K562 (cell line): ENCODE measurements around the gene ZNF837. TPM values are rescaled to one million over a fixed set of nuclear protein-coding genes. Genes with fewer than 3 reads are reported as not detected.

Experiments
- CEBPB ChIP-seq: fragments of 450-650 bp; IDR thresholded peaks from 2 replicates; pipeline ENCODE4 v1.6.1; 2016; ENCODE audit warnings: missing genetic modification characterization, missing compliant biosample characterization
- FOS ChIP-seq: IDR thresholded peaks from 3 replicates; pipeline ENCODE4 v1.6.1; 2011; ENCODE audit not compliant: insufficient read length; ENCODE audit errors: extremely low read depth
- HMG20B ChIP-seq: fragments of 250-450 bp; sonication (Bioruptor Pico); IDR thresholded peaks from 2 replicates; pipeline ENCODE4 v1.5.0; 2021; ENCODE audit warnings: mild to moderate bottlenecking
- KAT2B ChIP-seq: IDR thresholded peaks from one replicate; pipeline ENCODE4 v1.6.1; 2012; ENCODE audit warnings: low read depth, mild to moderate bottlenecking, control low read depth, inconsistent platforms, low read length, moderate library complexity
- LCOR ChIP-seq: sonication (generic); formaldehyde crosslinking; IDR thresholded peaks from 2 replicates; pipeline ENCODE4 v1.8.0; 2022; ENCODE audit warnings: mild to moderate bottlenecking, missing genetic modification reagents
- MEF2A ChIP-seq: IDR thresholded peaks from 2 replicates; pipeline ENCODE4 v1.6.1; 2011; ENCODE audit warnings: low read depth, mild to moderate bottlenecking, low read length, moderate library complexity; ENCODE audit not compliant: control insufficient read depth
- PML ChIP-seq: IDR thresholded peaks from 2 replicates; pipeline ENCODE4 v1.6.1; 2012; ENCODE audit warnings: low read length, inconsistent platforms
- SUPT5H ChIP-seq: fragments of 450-650 bp; IDR thresholded peaks from 2 replicates; pipeline ENCODE4 v1.6.1; 2016
- ZKSCAN8 ChIP-seq: fragments of 200-800 bp; sonication (Bioruptor generic); IDR thresholded peaks from 2 replicates; pipeline ENCODE4 v1.6.1; 2016; ENCODE audit warnings: missing genetic modification characterization, missing compliant biosample characterization
- ZNF165 ChIP-seq: fragments of 250-450 bp; sonication (Bioruptor Pico); IDR thresholded peaks from 2 replicates; pipeline ENCODE4 v1.4.0; 2020; ENCODE audit warnings: borderline replicate concordance
- ZNF3 ChIP-seq: fragments of 250-450 bp; sonication (Bioruptor Pico); IDR thresholded peaks from 2 replicates; pipeline ENCODE4 v1.5.0; 2021; ENCODE audit warnings: mild to moderate bottlenecking, moderate library complexity
- ZNF324 ChIP-seq: fragments of 250-450 bp; sonication (Bioruptor Pico); IDR thresholded peaks from 2 replicates; pipeline ENCODE4 v1.4.0; 2020; ENCODE audit warnings: mild to moderate bottlenecking
- polyA plus RNA-seq, 8 experiments: library from polyadenylated mRNA; depleted of rRNA in 4 of 8; stranded (reverse) in 5 of 8; unstranded in 3 of 8; fragments of >200 nt; fragmentation: Nextera tagmentation in 2 of 8; fragmentation: Illumina TruSeq in 1 of 8; extraction: Ambion mirVana in 2 of 8; extraction: Trizol in 1 of 8; gene quantifications; 2 replicates each; pipeline versions ENCODE4 v1.2.1 to v1.2.3, GENCODE V29; 2011 to 2014; ENCODE audit warnings: inconsistent platforms in 1 of 8, missing spikeins in 1 of 8
- total RNA-seq, 7 experiments: library from RNA; depleted of rRNA in 6 of 7; stranded (reverse); fragments of >200 nt in 6 of 7; fragmentation: Illumina TruSeq in 2 of 7; extraction: Trizol in 2 of 7; gene quantifications; 2 replicates each; pipeline versions ENCODE4 v1.2.1 to v1.2.3, GENCODE V29; 2011 to 2021; ENCODE audit warnings: low replicate concordance in 1 of 7
- TF ChIP-seq, protein P1 (sequence below): fragments of 450-650 bp; IDR thresholded peaks from 2 replicates; pipeline ENCODE4 v1.6.1; 2017; ENCODE audit warnings: antibody characterized with exemption, mild to moderate bottlenecking
- TF ChIP-seq, protein P2 (sequence below): IDR thresholded peaks from 2 replicates; pipeline ENCODE4 v1.6.1; 2014; ENCODE audit warnings: antibody characterized with exemption
- TF ChIP-seq, protein P3 (sequence below): fragments of 250-450 bp; sonication (Bioruptor Pico); IDR thresholded peaks from 2 replicates; pipeline ENCODE4 v1.4.0; 2020; ENCODE audit warnings: mild to moderate bottlenecking
- TF ChIP-seq, protein P4 (sequence below), 2 experiments: fragments of 450-650 bp in 1 of 2; sonication (generic) in 1 of 2; formaldehyde crosslinking in 1 of 2; IDR thresholded peaks in 1 of 2; conservative IDR thresholded peaks in 1 of 2; 2 replicates each; pipeline versions ENCODE4 v1.6.1 to v1.8.1; 2016 to 2023; ENCODE audit warnings: mild to moderate bottlenecking in 2 of 2, moderate library complexity in 2 of 2, inconsistent platforms in 1 of 2, missing genetic modification reagents in 1 of 2
- TF ChIP-seq, protein P5 (sequence below): fragments of 450-650 bp; formaldehyde crosslinking; conservative IDR thresholded peaks from 2 replicates; pipeline ENCODE4 v1.4.0; 2022; ENCODE audit warnings: mild to moderate bottlenecking, missing genetic modification characterization

ZNF837 gene
- total and polyA plus RNA-seq, 9 of the 15 experiments (the other 6 are each of a cell fraction or from before 2014, with no cell fraction given) = 0.11 to 2.1 (median 0.57) TPM; not detected in 4

DNA sequence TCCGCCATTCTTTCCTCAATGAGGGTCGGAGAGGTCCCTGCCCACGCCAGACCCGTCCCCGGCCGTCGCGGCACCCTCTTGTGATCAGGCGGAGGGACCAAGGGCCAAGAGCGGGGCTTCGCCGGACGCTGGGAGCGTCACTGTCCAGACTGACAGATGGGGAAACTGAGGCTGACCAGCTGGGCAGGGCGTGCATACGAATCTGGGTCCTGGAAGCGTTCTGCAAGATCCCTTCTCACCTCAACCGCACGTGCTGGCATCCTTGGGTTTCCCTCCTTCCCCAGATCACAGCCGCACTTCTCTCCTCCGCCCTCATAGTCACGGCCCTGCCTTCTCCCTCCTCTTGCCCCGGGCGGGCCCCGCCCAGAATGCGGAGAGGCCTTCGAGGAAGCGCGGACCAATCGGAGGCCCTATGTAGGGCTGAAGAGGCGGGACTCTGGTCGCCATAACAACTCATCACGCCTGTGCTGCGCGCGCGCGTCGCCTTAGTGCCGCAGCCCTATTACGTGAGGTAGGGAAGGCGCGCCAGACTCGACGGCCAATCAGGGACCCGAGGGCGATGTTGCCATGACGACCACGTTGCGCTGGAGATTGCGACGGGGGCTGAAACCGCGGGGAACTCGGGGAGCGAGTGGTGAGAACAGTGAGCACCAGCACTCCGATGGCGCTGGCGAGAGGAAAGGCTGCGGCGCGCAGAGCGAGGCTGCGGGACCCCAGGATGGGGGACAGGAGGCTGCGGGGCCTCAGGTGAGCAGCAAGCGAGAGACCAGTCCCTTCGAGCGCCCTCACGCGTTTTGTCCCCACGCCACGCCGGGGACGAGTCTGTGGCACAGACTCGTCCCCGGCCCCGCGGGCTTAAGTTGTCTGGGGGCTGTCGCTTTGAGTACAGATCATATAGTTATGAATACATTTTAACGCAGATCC lies 20.3 kb upstream of the ZNF837 start (continued):
- TF ChIP-seq, protein P1, sequence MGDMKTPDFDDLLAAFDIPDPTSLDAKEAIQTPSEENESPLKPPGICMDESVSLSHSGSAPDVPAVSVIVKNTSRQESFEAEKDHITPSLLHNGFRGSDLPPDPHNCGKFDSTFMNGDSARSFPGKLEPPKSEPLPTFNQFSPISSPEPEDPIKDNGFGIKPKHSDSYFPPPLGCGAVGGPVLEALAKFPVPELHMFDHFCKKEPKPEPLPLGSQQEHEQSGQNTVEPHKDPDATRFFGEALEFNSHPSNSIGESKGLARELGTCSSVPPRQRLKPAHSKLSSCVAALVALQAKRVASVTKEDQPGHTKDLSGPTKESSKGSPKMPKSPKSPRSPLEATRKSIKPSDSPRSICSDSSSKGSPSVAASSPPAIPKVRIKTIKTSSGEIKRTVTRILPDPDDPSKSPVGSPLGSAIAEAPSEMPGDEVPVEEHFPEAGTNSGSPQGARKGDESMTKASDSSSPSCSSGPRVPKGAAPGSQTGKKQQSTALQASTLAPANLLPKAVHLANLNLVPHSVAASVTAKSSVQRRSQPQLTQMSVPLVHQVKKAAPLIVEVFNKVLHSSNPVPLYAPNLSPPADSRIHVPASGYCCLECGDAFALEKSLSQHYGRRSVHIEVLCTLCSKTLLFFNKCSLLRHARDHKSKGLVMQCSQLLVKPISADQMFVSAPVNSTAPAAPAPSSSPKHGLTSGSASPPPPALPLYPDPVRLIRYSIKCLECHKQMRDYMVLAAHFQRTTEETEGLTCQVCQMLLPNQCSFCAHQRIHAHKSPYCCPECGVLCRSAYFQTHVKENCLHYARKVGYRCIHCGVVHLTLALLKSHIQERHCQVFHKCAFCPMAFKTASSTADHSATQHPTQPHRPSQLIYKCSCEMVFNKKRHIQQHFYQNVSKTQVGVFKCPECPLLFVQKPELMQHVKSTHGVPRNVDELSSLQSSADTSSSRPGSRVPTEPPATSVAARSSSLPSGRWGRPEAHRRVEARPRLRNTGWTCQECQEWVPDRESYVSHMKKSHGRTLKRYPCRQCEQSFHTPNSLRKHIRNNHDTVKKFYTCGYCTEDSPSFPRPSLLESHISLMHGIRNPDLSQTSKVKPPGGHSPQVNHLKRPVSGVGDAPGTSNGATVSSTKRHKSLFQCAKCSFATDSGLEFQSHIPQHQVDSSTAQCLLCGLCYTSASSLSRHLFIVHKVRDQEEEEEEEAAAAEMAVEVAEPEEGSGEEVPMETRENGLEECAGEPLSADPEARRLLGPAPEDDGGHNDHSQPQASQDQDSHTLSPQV = no peak; the same call in 1 of the 2 replicates
- TF ChIP-seq, protein P2, sequence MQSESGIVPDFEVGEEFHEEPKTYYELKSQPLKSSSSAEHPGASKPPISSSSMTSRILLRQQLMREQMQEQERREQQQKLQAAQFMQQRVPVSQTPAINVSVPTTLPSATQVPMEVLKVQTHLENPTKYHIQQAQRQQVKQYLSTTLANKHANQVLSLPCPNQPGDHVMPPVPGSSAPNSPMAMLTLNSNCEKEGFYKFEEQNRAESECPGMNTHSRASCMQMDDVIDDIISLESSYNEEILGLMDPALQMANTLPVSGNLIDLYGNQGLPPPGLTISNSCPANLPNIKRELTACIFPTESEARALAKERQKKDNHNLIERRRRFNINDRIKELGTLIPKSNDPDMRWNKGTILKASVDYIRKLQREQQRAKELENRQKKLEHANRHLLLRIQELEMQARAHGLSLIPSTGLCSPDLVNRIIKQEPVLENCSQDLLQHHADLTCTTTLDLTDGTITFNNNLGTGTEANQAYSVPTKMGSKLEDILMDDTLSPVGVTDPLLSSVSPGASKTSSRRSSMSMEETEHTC = no peak
- peak; percentile 26; the same call in 1 of the 2 replicates for TF ChIP-seq CEBPB (tag)
- TF ChIP-seq, protein P3, sequence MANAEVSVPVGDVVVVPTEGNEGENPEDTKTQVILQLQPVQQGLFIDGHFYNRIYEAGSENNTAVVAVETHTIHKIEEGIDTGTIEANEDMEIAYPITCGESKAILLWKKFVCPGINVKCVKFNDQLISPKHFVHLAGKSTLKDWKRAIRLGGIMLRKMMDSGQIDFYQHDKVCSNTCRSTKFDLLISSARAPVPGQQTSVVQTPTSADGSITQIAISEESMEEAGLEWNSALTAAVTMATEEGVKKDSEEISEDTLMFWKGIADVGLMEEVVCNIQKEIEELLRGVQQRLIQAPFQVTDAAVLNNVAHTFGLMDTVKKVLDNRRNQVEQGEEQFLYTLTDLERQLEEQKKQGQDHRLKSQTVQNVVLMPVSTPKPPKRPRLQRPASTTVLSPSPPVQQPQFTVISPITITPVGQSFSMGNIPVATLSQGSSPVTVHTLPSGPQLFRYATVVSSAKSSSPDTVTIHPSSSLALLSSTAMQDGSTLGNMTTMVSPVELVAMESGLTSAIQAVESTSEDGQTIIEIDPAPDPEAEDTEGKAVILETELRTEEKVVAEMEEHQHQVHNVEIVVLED (CRISPR knock-in tag) = peak; percentile 85
- TF ChIP-seq, protein P4, sequence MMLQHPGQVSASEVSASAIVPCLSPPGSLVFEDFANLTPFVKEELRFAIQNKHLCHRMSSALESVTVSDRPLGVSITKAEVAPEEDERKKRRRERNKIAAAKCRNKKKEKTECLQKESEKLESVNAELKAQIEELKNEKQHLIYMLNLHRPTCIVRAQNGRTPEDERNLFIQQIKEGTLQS (IDR thresholded peaks at IDR 0.05) = no peak
- TF ChIP-seq, protein P4 (CRISPR knock-in tag; conservative IDR thresholded peaks at IDR 0.05) = no peak
- TF ChIP-seq SUPT5H = peak; percentile 90
- no peak for TF ChIP-seq ZKSCAN8 (CRISPR knock-in tag)
- TF ChIP-seq ZNF3 (CRISPR knock-in tag) = no peak
- no peak for TF ChIP-seq MEF2A
- TF ChIP-seq FOS = peak; percentile 65
- TF ChIP-seq LCOR (CRISPR knock-in tag) = 0 out of 2 replicates have a peak, but pooled peaks have one; percentile 64
- TF ChIP-seq PML = peak; percentile 59; the same call in 1 of the 2 replicates
- TF ChIP-seq ZNF165 (CRISPR knock-in tag) = no peak
- no peak for TF ChIP-seq ZNF324 (CRISPR knock-in tag)
- TF ChIP-seq KAT2B = no peak
- TF ChIP-seq HMG20B (CRISPR knock-in tag) = no peak
- TF ChIP-seq, protein P5, sequence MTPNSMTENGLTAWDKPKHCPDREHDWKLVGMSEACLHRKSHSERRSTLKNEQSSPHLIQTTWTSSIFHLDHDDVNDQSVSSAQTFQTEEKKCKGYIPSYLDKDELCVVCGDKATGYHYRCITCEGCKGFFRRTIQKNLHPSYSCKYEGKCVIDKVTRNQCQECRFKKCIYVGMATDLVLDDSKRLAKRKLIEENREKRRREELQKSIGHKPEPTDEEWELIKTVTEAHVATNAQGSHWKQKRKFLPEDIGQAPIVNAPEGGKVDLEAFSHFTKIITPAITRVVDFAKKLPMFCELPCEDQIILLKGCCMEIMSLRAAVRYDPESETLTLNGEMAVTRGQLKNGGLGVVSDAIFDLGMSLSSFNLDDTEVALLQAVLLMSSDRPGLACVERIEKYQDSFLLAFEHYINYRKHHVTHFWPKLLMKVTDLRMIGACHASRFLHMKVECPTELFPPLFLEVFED (CRISPR knock-in tag) = peak; percentile 62; the same call in 1 of the 2 replicates
